GM19395 (cell line): ENCODE results near the gene PTPRT.

Experiments used
- ATAC-seq: cut with Tn5 transposase; IDR thresholded peaks from one replicate; pipeline ENCODE4 v1.9.1; 2021; ENCODE audit warnings: mild to moderate bottlenecking, moderate library complexity; ENCODE audit not compliant: unreplicated experiment

Gene PTPRT

DNA sequence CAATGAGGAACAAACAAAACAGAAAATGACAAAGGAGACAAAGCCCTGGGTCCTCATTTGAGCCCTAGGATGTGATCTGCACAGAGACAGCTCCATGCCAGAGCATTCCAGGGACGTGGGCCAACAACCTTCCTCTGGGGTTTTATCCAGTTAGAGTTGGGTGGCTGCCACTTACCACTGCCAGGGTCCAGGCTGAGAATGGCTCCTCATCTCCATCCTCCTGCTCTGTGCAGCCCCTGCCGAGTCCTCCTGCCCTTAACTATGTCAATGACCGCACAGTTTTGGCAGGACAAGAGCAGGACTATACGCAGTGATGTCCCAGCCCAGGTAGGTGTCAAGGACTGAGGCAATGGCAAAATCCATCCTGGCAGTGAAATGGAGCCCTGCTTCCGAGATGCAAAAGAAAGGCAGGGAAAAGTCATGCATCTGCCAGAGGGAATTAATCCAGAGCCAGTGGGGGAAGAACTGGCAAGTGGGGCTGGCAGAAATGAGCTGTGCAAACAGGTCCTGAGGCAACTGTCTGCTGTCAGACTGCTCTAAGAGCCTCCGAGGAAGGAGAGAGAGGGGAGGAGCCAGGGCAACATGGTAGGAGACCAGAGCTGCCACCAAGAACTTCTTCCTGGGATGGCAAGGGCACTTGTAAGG lies 449.4 kb downstream of the PTPRT start:
- ATAC-seq = no peak

GRCh38 chr20:42739683-42740082 lies 450.0 kb downstream of the PTPRT start:
- no peak for ATAC-seq

GRCh38 chr20:42735539-42735938 lies 454.2 kb downstream of the PTPRT start:
- ATAC-seq = no peak

DNA sequence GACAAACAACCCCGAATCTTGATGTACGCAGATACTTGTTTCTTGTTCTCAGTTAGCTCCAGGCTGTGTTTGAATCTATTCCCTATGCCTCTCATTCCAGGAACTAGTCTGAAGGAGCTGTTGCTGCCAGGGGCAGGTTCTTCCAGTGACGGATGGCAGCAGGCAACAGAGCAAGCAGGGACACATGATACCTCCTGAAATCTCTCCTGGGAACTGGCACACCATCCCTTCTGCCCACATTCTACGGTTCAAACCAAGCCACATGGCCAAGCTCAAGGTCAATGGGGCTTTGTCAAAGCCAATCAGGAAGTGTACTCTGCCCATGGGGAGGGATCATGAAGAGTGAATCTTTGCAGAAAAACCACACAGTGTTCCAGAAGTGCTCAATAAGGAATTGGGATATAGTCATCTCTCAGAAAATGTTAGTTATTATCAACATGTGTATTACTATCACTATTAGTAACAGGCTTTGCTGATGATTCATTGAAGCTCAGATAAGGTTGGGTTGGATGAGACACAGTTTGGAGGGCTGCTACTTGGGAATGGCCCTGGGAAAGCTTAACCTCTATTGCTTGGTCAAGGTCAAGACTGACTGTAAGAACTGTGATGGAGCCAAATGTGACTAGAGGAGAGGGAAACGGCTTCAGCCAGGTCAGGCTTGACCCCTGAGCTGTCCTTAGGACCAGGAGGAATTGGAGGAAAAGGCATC lies 454.9 kb downstream of the PTPRT start:
- no peak for ATAC-seq

GRCh38 chr20:42721923-42722322 lies 467.8 kb downstream of the PTPRT start:
- no peak for ATAC-seq

GRCh38 chr20:42714298-42715141 lies 475.2 kb downstream of the PTPRT start:
- no peak for ATAC-seq

DNA sequence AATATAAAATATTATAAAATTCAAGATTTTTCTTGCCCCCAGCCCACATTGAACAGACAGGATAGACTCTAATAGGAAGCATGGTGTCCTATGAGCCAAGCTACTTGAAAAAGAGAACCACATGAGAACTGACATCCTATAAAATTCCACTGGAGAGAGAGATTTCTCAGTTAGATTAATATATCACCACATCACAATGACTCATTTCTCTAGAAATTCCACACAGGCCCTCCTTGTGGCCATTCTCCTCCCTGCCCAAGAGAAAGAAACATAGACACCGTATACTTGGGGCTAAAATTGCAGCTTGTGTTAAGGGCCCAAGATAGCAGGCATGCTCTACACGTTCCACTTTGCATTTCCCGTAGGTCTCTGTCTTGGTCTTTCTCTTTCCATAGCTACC lies 481.4 kb downstream of the PTPRT start:
- ATAC-seq = no peak

GRCh38 chr20:42706759-42707158 lies 482.9 kb downstream of the PTPRT start:
- no peak for ATAC-seq

GRCh38 chr20:42705550-42705949 lies 484.2 kb downstream of the PTPRT start:
- no peak for ATAC-seq

- ATAC-seq = no peak
These were observed 486.0 kb downstream of the PTPRT start for GRCh38 chr20:42703744-42704143.

- no peak for ATAC-seq
These were observed 487.8 kb downstream of the PTPRT start for GRCh38 chr20:42701948-42702347.

DNA sequence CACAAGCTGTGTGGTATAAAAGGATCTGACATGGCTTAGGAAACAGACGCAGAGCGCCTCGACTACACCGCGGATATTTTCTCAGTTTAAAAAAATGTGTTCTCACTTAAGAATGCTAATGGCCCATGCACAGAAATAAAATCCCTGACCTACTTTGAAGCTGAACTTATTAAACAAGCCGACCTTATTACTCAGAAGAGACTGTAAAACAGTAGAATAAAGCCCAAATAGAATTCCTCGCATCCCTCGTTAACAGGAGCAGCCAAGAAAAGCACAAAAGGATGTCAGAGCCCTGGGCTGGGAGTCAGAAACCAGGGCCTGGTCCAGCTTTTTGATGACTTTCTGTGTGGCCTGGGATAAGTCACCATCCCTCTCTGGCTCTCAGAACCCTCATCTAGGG lies 489.3 kb downstream of the PTPRT start:
- ATAC-seq = no peak

GRCh38 chr20:42697962-42698361 lies 491.7 kb downstream of the PTPRT start:
- ATAC-seq = no peak

- no peak for ATAC-seq
These were observed 498.8 kb downstream of the PTPRT start for GRCh38 chr20:42690842-42691437.

DNA sequence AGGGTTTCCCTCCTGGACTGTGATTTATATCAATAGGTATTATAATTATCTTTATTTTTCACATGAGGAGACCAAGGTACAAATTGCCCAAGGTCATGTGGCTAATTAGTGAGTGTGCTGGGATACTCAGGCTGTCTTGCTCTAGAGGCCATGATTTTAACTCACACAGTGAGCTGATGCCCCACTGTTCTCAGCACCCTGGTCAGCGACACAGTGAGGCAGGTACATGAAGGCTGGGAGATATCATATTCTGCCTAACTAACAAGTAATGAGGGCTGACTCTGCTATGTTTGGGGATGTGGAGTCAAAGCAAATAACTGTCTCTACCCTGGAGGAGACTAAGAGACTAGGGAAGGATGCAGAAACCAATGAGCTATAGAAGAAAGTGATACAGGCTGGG lies 501.1 kb downstream of the PTPRT start:
- ATAC-seq = no peak

- ATAC-seq = no peak
These were observed 503.6 kb downstream of the PTPRT start for GRCh38 chr20:42686057-42686456.

DNA sequence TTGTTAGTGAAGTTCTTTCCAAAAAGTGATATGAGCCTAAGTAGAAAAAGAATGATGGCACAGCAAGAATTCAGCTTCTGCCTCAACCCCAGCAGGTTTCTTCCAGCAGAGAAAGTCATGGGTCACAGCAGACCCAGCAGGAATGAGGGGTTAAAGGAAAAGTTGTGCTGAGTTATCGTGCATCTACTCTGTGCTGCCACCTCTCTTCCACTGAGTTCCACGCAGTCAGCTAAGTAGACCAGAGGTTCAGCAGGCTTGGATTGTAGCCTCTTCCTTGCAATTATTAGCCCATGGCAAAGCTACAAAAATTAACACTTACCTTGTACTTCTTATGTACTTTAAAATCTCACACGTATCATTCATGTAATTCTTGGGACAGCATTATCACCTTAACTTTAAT lies 510.8 kb downstream of the PTPRT start:
- no peak for ATAC-seq

DNA sequence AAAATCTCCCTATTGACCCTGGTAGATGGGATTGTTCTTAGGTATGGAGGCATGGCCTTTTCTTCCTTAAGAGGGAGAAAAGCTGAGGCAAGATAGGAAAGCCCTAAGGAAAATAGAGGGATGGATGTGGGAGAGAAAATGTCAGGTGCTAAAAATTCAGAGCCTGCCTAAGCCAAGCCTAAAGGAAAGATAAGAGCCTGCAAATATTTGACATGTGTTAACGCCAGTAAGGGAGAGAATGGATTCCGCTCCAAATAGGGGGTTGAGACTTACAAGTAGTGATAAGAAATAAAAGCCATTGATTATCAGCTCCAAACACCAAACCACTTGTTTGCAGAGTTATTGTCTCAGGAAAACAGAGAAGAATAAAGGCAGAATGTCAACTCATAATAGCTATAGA lies 533.6 kb downstream of the PTPRT start:
- ATAC-seq = no peak

GRCh38 chr20:42652266-42652665 lies 537.4 kb downstream of the PTPRT start:
- ATAC-seq = no peak

- no peak for ATAC-seq
These were observed 539.4 kb downstream of the PTPRT start for GRCh38 chr20:42650191-42650746.

DNA sequence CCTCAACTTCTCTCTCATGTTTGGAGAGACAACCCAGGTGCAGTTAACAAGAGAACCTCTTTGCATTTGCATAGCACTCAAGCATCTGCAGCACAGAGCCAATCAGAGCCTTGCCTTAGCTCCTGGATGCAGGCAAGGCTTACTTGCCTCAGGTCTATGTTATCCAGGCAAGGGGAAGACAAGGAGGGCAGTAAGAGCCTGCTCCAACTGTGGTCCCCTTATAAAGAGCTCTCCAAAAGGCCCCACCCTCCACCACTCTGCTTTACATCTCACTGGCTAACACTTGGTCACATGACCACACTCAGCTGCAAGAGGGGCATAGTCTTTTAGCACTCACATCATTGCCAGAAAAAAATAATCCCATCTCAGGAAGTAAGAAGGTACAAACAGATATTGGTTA lies 540.0 kb downstream of the PTPRT start:
- no peak for ATAC-seq
